Myocyte (in vitro differentiated cells): ENCODE measurements around the gene CDC7. TPM values are rescaled to one million over a fixed set of nuclear protein-coding genes. Genes with fewer than 3 reads are reported as not detected.

ENCODE experiments used
- DNase-seq: peaks from one replicate; pipeline ENCODE4 v3.0.0-alpha.2; 2012; ENCODE audit warnings: low read depth
- total RNA-seq: library from RNA; depleted of rRNA; stranded (reverse); fragments of >200 nt; gene quantifications from 2 replicates; pipeline ENCODE4 v1.2.3, GENCODE V29; 2014

Gene CDC7
- total RNA-seq, 1 donor from 2014 or later = 4.0 TPM

GRCh38 chr1:91548376-91549040 is 47.9 kb downstream of the CDC7 start:
- DNase-seq = no peak

GRCh38 chr1:91549041-91549735 is 48.5 kb downstream of the CDC7 start:
- no peak for DNase-seq

- DNase-seq = no peak
These were observed 50.3 kb downstream of the CDC7 start for GRCh38 chr1:91550961-91551360.

- DNase-seq = no peak
These were observed 51.4 kb downstream of the CDC7 start for GRCh38 chr1:91552091-91552490.

- DNase-seq = no peak
These were observed 51.9 kb downstream of the CDC7 start for GRCh38 chr1:91552596-91552995.

GRCh38 chr1:91553177-91553591 is 52.5 kb downstream of the CDC7 start:
- DNase-seq = peak; percentile 21

GRCh38 chr1:91555074-91555730 is 54.6 kb downstream of the CDC7 start:
- peak; percentile 14 for DNase-seq

GRCh38 chr1:91555821-91556531 is 55.3 kb downstream of the CDC7 start:
- DNase-seq = no peak

GRCh38 chr1:91556556-91556955 is 55.9 kb downstream of the CDC7 start:
- no peak for DNase-seq

- no peak for DNase-seq
These were observed 56.5 kb downstream of the CDC7 start for GRCh38 chr1:91557039-91557690.

- DNase-seq = no peak
These were observed 57.2 kb downstream of the CDC7 start for GRCh38 chr1:91557826-91558225.

GRCh38 chr1:91559046-91559750 is 58.5 kb downstream of the CDC7 start:
- no peak for DNase-seq

GRCh38 chr1:91559838-91560565 is 59.4 kb downstream of the CDC7 start:
- DNase-seq = no peak

- DNase-seq = peak; percentile 43
These were observed 64.4 kb downstream of the CDC7 start for GRCh38 chr1:91564888-91565701.

GRCh38 chr1:91567583-91567982 is 66.9 kb downstream of the CDC7 start:
- DNase-seq = no peak

- no peak for DNase-seq
These were observed 67.6 kb downstream of the CDC7 start for GRCh38 chr1:91568261-91568660.

- peak; percentile 81 for DNase-seq
These were observed 68.9 kb downstream of the CDC7 start for GRCh38 chr1:91569411-91570119.

- DNase-seq = no peak
These were observed 69.4 kb downstream of the CDC7 start for GRCh38 chr1:91570120-91570448.

GRCh38 chr1:91572044-91572443 is 71.4 kb downstream of the CDC7 start:
- DNase-seq = no peak
